H1 (cell line): ENCODE data around the gene LARP4B. TPM values are rescaled to one million over a fixed set of nuclear protein-coding genes. Genes with fewer than 3 reads are reported as not detected.

Experiments used
- CTCF ChIA-PET: fragments of 300-600 bp; sonication (Branson Sonifier 250); formaldehyde crosslinking; loops from one replicate; lab custom pipeline; 2021; ENCODE audit not compliant: partially characterized antibody; lab: Charles Lee
- POLR2A ChIA-PET: fragments of 300-600 bp; sonication (Branson Sonifier 250); formaldehyde crosslinking; loops from one replicate; lab custom pipeline; 2021; ENCODE audit warnings: inconsistent platforms; ENCODE audit not compliant: partially characterized antibody; lab: Charles Lee
- DNase-seq, 2 experiments: peaks; one replicate each; pipeline versions ENCODE4 v3.0.0 to v3.0.0-alpha.2; 2010 to 2022; ENCODE audit warnings: low spot score in 2 of 2, low read depth in 1 of 2, mixed read lengths in 1 of 2
- FAIRE-seq: peaks from 2 replicates; lab custom pipeline; 2011; peaks lifted over from hg19 to GRCh38; lab: Jason Lieb, UNC
- H2AFZ ChIP-seq: 2 replicates; pipeline ENCODE4 v1.8.1; 2012; ENCODE audit warnings: low read length, inconsistent platforms
- H2AK5ac ChIP-seq: 2 replicates; pipeline ENCODE4 v1.6.1; 2013; ENCODE audit warnings: low read depth, low read length
- H2BK120ac ChIP-seq: replicated peaks from 2 replicates; pipeline ENCODE3; 2013; ENCODE audit warnings: low read depth, low read length, inconsistent platforms
- H2BK12ac ChIP-seq: 2 replicates; pipeline ENCODE4 v1.6.1; 2013; ENCODE audit warnings: low read depth, low read length
- H2BK15ac ChIP-seq: 2 replicates; pipeline ENCODE4 v1.6.1; 2013; ENCODE audit warnings: low read length
- H2BK20ac ChIP-seq: 2 replicates; pipeline ENCODE4 v1.6.1; 2013; ENCODE audit warnings: low read length
- H2BK5ac ChIP-seq: 2 replicates; pipeline ENCODE4 v1.6.1; 2013; ENCODE audit warnings: low read depth, low read length
- H3K14ac ChIP-seq: 2 replicates; pipeline ENCODE4 v1.6.1; 2013; ENCODE audit warnings: inconsistent platforms; ENCODE audit not compliant: insufficient read length
- H3K18ac ChIP-seq: 2 replicates; pipeline ENCODE4 v1.6.1; 2013; ENCODE audit warnings: low read length; ENCODE audit errors: extremely low read depth
- H3K23ac ChIP-seq: 2 replicates; pipeline ENCODE4 v1.6.1; 2013; ENCODE audit warnings: inconsistent platforms; ENCODE audit not compliant: insufficient read length
- H3K23me2 ChIP-seq: 2 replicates; pipeline ENCODE4 v1.6.1; 2013; ENCODE audit warnings: low read depth, low read length
- H3K27ac ChIP-seq: 2 replicates; pipeline ENCODE4 v1.6.1; 2011; ENCODE audit warnings: low read depth, low read length, inconsistent platforms
- H3K27me3 ChIP-seq, 4 experiments: replicated peaks in 1 of 4; 1 replicate in 1 of 4; 2 replicates in 3 of 4; pipeline versions ENCODE4 v1.6.1 to v1.8.1; 2011 to 2013; ENCODE audit warnings: low read length in 3 of 4, mild to moderate bottlenecking in 3 of 4, inconsistent platforms in 2 of 4, mixed read lengths in 2 of 4, moderate library complexity in 1 of 4; ENCODE audit not compliant: control insufficient read depth in 3 of 4, insufficient read depth in 3 of 4; ENCODE audit errors: extremely low read depth in 1 of 4
- H3K36me3 ChIP-seq, 4 experiments: 2 replicates each; pipeline versions ENCODE4 v1.6.1 to v1.8.1; 2011 to 2013; ENCODE audit warnings: mild to moderate bottlenecking in 4 of 4, low read length in 3 of 4, moderate library complexity in 2 of 4, control low read depth in 1 of 4, inconsistent platforms in 1 of 4; ENCODE audit not compliant: insufficient read depth in 4 of 4, control insufficient read depth in 2 of 4
- H3K4ac ChIP-seq: replicated peaks from 2 replicates; pipeline ENCODE3; 2013; ENCODE audit warnings: low read length, low read depth, mixed read lengths, inconsistent platforms; ENCODE audit not compliant: insufficient read length
- H3K4me1 ChIP-seq, 4 experiments: replicated peaks in 1 of 4; 1 replicate in 1 of 4; 2 replicates in 3 of 4; pipeline versions ENCODE4 v1.6.1 to v1.8.1; 2011 to 2013; ENCODE audit warnings: low read length in 3 of 4, inconsistent platforms in 2 of 4, mixed read lengths in 1 of 4; ENCODE audit not compliant: insufficient read depth in 4 of 4, control insufficient read depth in 3 of 4
- H3K4me2 ChIP-seq, 2 experiments: 2 replicates each; pipeline versions ENCODE4 v1.6.1 to v1.8.1; 2011 to 2013; ENCODE audit warnings: low read depth in 2 of 2, low read length in 2 of 2, control low read depth in 1 of 2, inconsistent platforms in 1 of 2, mild to moderate bottlenecking in 1 of 2; ENCODE audit not compliant: insufficient read depth in 1 of 2
- H3K4me3 ChIP-seq, 4 experiments: fragments of 200-600, 300-600 bp in 1 of 4; sonication (generic), shearing (Covaris generic), sonication (Bioruptor Twin) in 1 of 4; 2 replicates each; pipeline versions ENCODE4 v1.5.1 to v1.8.1; 2011 to 2016; ENCODE audit warnings: low read length in 4 of 4, low read depth in 3 of 4, control low read depth in 2 of 4, inconsistent platforms in 2 of 4, mild to moderate bottlenecking in 2 of 4, mixed read lengths in 1 of 4, moderate library complexity in 1 of 4; ENCODE audit not compliant: insufficient read depth in 2 of 4; ENCODE audit errors: extremely low read depth in 1 of 4
- H3K56ac ChIP-seq: replicated peaks from 2 replicates; pipeline ENCODE3; 2013; ENCODE audit warnings: low read depth, mild to moderate bottlenecking, mixed read lengths, low read length, inconsistent platforms; ENCODE audit not compliant: insufficient read length
- H3K79me1 ChIP-seq: 2 replicates; pipeline ENCODE4 v1.6.1; 2013; ENCODE audit warnings: low read depth, low read length, control low read depth
- H3K79me2 ChIP-seq, 2 experiments: 2 replicates each; pipeline versions ENCODE4 v1.6.1 to v1.8.1; 2012 to 2013; ENCODE audit warnings: low read length in 2 of 2, mild to moderate bottlenecking in 2 of 2, inconsistent platforms in 1 of 2; ENCODE audit not compliant: insufficient read depth in 2 of 2, control insufficient read depth in 1 of 2
- H3K9ac ChIP-seq, 4 experiments: replicated peaks in 1 of 4; 1 replicate in 1 of 4; 2 replicates in 3 of 4; pipeline versions ENCODE4 v1.6.1 to v1.8.1; 2011 to 2013; ENCODE audit warnings: low read depth in 3 of 4, low read length in 3 of 4, control low read depth in 2 of 4, mild to moderate bottlenecking in 2 of 4, moderate library complexity in 2 of 4, inconsistent platforms in 1 of 4; ENCODE audit errors: extremely low read depth in 1 of 4
- H3K9me3 ChIP-seq, 2 experiments: 2 replicates each; pipeline versions ENCODE4 v1.6.1 to v1.8.1; 2012 to 2013; ENCODE audit warnings: mild to moderate bottlenecking in 2 of 2, moderate library complexity in 2 of 2, control low read depth in 1 of 2, inconsistent platforms in 1 of 2, low read depth in 1 of 2, low read length in 1 of 2, mixed read lengths in 1 of 2; ENCODE audit not compliant: insufficient read depth in 2 of 2
- H4K20me1 ChIP-seq, 2 experiments: replicated peaks in 1 of 2; 2 replicates each; pipeline versions ENCODE3 to v1.8.1; 2011 to 2013; ENCODE audit warnings: inconsistent platforms in 2 of 2, low read length in 2 of 2, mild to moderate bottlenecking in 1 of 2; ENCODE audit not compliant: insufficient read depth in 2 of 2, control insufficient read depth in 1 of 2
- H4K5ac ChIP-seq: 2 replicates; pipeline ENCODE4 v1.6.1; 2013; ENCODE audit warnings: low read length, low read depth, mixed read lengths, inconsistent platforms; ENCODE audit not compliant: insufficient read length
- H4K8ac ChIP-seq: 2 replicates; pipeline ENCODE4 v1.8.0; 2013; ENCODE audit warnings: mild to moderate bottlenecking, moderate library complexity, low read length, inconsistent platforms; ENCODE audit not compliant: insufficient read depth; ENCODE audit errors: extremely low read depth
- H4K91ac ChIP-seq: replicated peaks from 2 replicates; pipeline ENCODE3; 2013; ENCODE audit warnings: low read length, mixed read lengths, inconsistent platforms; ENCODE audit not compliant: insufficient read length
- CEBPB ChIP-seq: IDR thresholded peaks from 2 replicates; pipeline ENCODE4 v1.6.1; 2012; ENCODE audit warnings: low read depth, low read length
- EP300 ChIP-seq, 2 experiments: IDR thresholded peaks; 1 replicate in 1 of 2; 2 replicates in 1 of 2; pipeline ENCODE4 v1.6.1; 2011 to 2012; ENCODE audit warnings: low read depth in 2 of 2, low read length in 2 of 2, mild to moderate bottlenecking in 2 of 2, borderline replicate concordance in 1 of 2, inconsistent platforms in 1 of 2, moderate library complexity in 1 of 2
- EZH2 ChIP-seq: fragments of 200-600 bp; sonication (generic); IDR thresholded peaks from 2 replicates; pipeline ENCODE4 v1.7.1; 2012; ENCODE audit warnings: low read depth, mild to moderate bottlenecking, moderate library complexity, low read length, inconsistent platforms; ENCODE audit not compliant: severe bottlenecking
- FOSL1 ChIP-seq: IDR thresholded peaks from 2 replicates; pipeline ENCODE4 v1.6.1; 2011; ENCODE audit warnings: mild to moderate bottlenecking, low read depth, low read length, moderate library complexity; ENCODE audit not compliant: insufficient read depth
- KDM1A ChIP-seq: fragments of 200-600, 300-600 bp; sonication (generic); IDR thresholded peaks from 2 replicates; pipeline ENCODE4 v1.7.1; 2016; ENCODE audit warnings: mild to moderate bottlenecking, low read length, borderline replicate concordance
- NRF1 ChIP-seq: IDR thresholded peaks from 2 replicates; pipeline ENCODE4 v1.6.1; 2011; ENCODE audit warnings: mild to moderate bottlenecking, low read depth, low read length, improper control_type of control experiment
- SIN3A ChIP-seq, 2 experiments: IDR thresholded peaks in 1 of 2; conservative IDR thresholded peaks in 1 of 2; 2 replicates each; pipeline ENCODE4 v1.6.1; 2011 to 2012; ENCODE audit warnings: low read length in 2 of 2, improper control_type of control experiment in 1 of 2, low read depth in 1 of 2, mild to moderate bottlenecking in 1 of 2
- SRF ChIP-seq: IDR thresholded peaks from 2 replicates; pipeline ENCODE4 v1.6.1; 2011; ENCODE audit warnings: mild to moderate bottlenecking, low read depth, low read length, moderate library complexity
- SUZ12 ChIP-seq: fragments of 200-600 bp; sonication (generic); IDR thresholded peaks from 2 replicates; pipeline ENCODE4 v1.6.1; 2012; ENCODE audit warnings: mild to moderate bottlenecking, inconsistent platforms, low read length, moderate library complexity, mixed read lengths
- TAF1 ChIP-seq: IDR thresholded peaks from 2 replicates; pipeline ENCODE4 v1.6.1; 2011; ENCODE audit warnings: mild to moderate bottlenecking, low read depth, low read length
- TCF12 ChIP-seq: IDR thresholded peaks from 2 replicates; pipeline ENCODE4 v1.6.1; 2011; ENCODE audit warnings: low read depth, mild to moderate bottlenecking, low read length
- WGBS, 2 experiments: shearing (Covaris generic) in 1 of 2; methylation state at CpG; one replicate each; pipeline versions ENCODE4 v1.1.6 to v1.1.7; 2013 to 2015; ENCODE audit warnings: low lambda C conversion rate in 2 of 2, mixed read lengths in 2 of 2, inconsistent platforms in 1 of 2, low coverage in 1 of 2, missing lambda C conversion rate in 1 of 2; ENCODE audit not compliant: insufficient replicate concordance in 2 of 2, insufficient coverage in 1 of 2, insufficient read length in 1 of 2; ENCODE audit errors: extremely low coverage in 1 of 2, missing lambda C conversion rate in 1 of 2; 5-methylcytosine and 5-hydroxymethylcytosine counted together
- polyA plus RNA-seq, 7 experiments: library from polyadenylated mRNA; depleted of rRNA in 3 of 7; stranded (reverse) in 5 of 7; unstranded in 2 of 7; fragments of >200 nt in 5 of 7; fragments of 200-250 nt in 2 of 7; gene quantifications; 1 replicate in 5 of 7; 2 replicates in 1 of 7; 4 replicates in 1 of 7; pipeline versions ENCODE4 v1.2.1 to v1.2.3, GENCODE V29; 2011 to 2013; ENCODE audit warnings: missing spikeins in 2 of 7, mixed read lengths in 2 of 7
- total RNA-seq: library from RNA; stranded (reverse); fragmentation: NEBNext Ultra II Directional; extraction: Animal tissue kit (Norgen Biotek cat#: 25700); gene quantifications from 2 replicates; pipeline ENCODE4 v1.2.1, GENCODE V29; 2021
- TF ChIP-seq, protein P1 (sequence below): IDR thresholded peaks from 2 replicates; pipeline ENCODE4 v1.6.1; 2012; ENCODE audit warnings: inconsistent platforms

LARP4B gene
- total and polyA plus RNA-seq, 2 of the 8 experiments (the other 6 are each of a cell fraction or from before 2014, with no cell fraction given), result 20.1 to 78.6 TPM

DNA sequence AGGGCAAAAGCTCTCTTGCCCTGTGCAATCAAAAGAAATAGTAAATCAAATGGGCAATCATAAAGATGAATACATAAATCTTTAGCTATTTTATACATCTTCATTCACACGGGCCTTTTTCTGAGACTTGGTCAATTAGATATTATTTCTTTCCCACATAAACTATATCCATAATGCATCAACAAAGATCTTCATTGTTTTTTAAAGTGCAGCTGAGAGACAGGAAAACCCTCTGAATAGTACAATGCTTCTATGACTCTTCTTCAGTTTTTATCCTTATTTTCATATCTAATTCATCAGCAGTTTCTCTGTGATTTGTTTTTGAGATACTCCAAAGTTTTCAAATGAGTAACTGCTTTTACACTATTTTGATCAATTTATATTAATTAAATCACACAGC is 25.5 kb downstream of the LARP4B start:
- POLR2A ChIA-PET, result interaction anchor here (1.0 to 1.5 kb wide), 5 partner anchors 9 to 92 kb away, joined by 3 to 5 read pairs (median 4); partner anchors contain the start of gene LARP4B
- peaks cover 4 to 26% of the 10 kb centered on the region in 2 experiments for H4K20me1 ChIP-seq
- H4K91ac ChIP-seq, result no peak overlapping the region

More for the DNA sequence above, 25.5 kb downstream of the LARP4B start:
- Histone ChIP-seq H3K27ac (no peak overlapping the region), H3K14ac (no peak overlapping the region), H3K4ac (no peak overlapping the region), H4K5ac (no peak overlapping the region), H3K36me3 (peaks cover 0 to 8% (median 1%) of the 10 kb centered on the region in 4 experiments; a peak in 4 of 8 replicates), H3K23me2 (no peaks in the 10 kb centered on the region), H2BK120ac (no peak overlapping the region), H3K27me3 (no peaks in the 10 kb centered on the region), H3K4me1 (no peaks in the 10 kb centered on the region; a peak in 1 of 7 replicates), H2BK12ac (no peak overlapping the region), H3K79me2 (peaks cover 8 to 95% of the 10 kb centered on the region in 2 experiments), H3K9me3 (no peaks in the 10 kb centered on the region), H2AFZ (no peak overlapping the region), H2BK5ac (no peak overlapping the region), H3K4me2 (no peak overlapping the region), H3K23ac (no peak overlapping the region), H2BK15ac (no peak overlapping the region), H2BK20ac (no peak overlapping the region), H3K79me1 (peaks cover 14% of the 10 kb centered on the region), H3K56ac (no peak overlapping the region), H3K9ac (no peak overlapping the region), H2AK5ac (no peak overlapping the region), H4K8ac (no peak overlapping the region), H3K18ac (no peak overlapping the region), H3K4me3 (no peak overlapping the region)
- CTCF ChIA-PET, result interaction anchor here (0.9 to 1.8 kb wide), 4 partner anchors 11 to 58 kb away, joined by 3 to 4 read pairs (median 4); no protein-coding TSS in a partner anchor
- DNase-seq (no peak), FAIRE-seq (no peak)
- 84% methylated on average over 1 of the region's 1 CpG; no CpG with 5 or more reads in 1 of the 2 experiments for WGBS, 2 experiments
- no peak for TF ChIP-seq TAF1
- TF ChIP-seq SIN3A (conservative IDR thresholded peaks at IDR 0.05 in 1 of 2, IDR thresholded peaks at IDR 0.05 in 1 of 2; ENCODE audit: low read depth in 1 of 2, low read length in 2 of 2), result no peak
- no peak for TF ChIP-seq TCF12
- TF ChIP-seq CEBPB, result no peak
- TF ChIP-seq, protein P1, sequence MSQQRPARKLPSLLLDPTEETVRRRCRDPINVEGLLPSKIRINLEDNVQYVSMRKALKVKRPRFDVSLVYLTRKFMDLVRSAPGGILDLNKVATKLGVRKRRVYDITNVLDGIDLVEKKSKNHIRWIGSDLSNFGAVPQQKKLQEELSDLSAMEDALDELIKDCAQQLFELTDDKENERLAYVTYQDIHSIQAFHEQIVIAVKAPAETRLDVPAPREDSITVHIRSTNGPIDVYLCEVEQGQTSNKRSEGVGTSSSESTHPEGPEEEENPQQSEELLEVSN, result no peak
- TF ChIP-seq NRF1, result no peak
- no peak for TF ChIP-seq SUZ12
- no peak for TF ChIP-seq KDM1A
- TF ChIP-seq FOSL1, result no peak
- no peak for TF ChIP-seq EP300 (IDR thresholded peaks at IDR 0.05; ENCODE audit: borderline replicate concordance in 1 of 2, low read depth in 2 of 2, low read length in 2 of 2)
- no peak for TF ChIP-seq SRF
- TF ChIP-seq EZH2, result no peak
